Thoracic aorta (tissue), 2 donors: Measurements from ENCODE around the gene FCRL5. TPM values are rescaled to one million over a fixed set of nuclear protein-coding genes. Genes with fewer than 3 reads are reported as not detected.

Experiments used
- ATAC-seq: fragments of 150-250 bp; one replicate; pipeline ENCODE4 v1.8.0; 2017; ENCODE audit warnings: low read depth; ENCODE audit not compliant: insufficient number of reproducible peaks, low FRiP score
- DNase-seq: peaks from one replicate; pipeline ENCODE4 v3.0.0-alpha.2; 2020; ENCODE audit warnings: low spot score
- H3K27ac ChIP-seq, 2 donors: fragments of 200-600 bp; sonication (generic); 1 replicate in 1 of 2; 2 replicates in 1 of 2; pipeline ENCODE4 v1.5.1; 2016; ENCODE audit warnings: mild to moderate bottlenecking in 2 of 2, moderate library complexity in 2 of 2
- H3K27me3 ChIP-seq: fragments of 200-600 bp; sonication (generic); replicated peaks from 2 replicates; pipeline ENCODE4 v1.6.0; 2016; ENCODE audit warnings: mild to moderate bottlenecking; ENCODE audit not compliant: insufficient read depth
- H3K36me3 ChIP-seq: fragments of 200-600 bp; sonication (generic); one replicate; pipeline ENCODE4 v1.5.1; 2016
- H3K4me1 ChIP-seq, 2 donors: fragments of 200-600 bp; sonication (generic); 1 replicate in 1 of 2; 2 replicates in 1 of 2; pipeline versions ENCODE4 v1.5.1 to v1.6.0; 2016; ENCODE audit warnings: low read depth in 2 of 2, mild to moderate bottlenecking in 1 of 2; ENCODE audit not compliant: control insufficient read depth in 1 of 2
- H3K4me3 ChIP-seq: fragments of 200-600 bp; sonication (generic); 2 replicates; pipeline ENCODE4 v1.5.1; 2016; ENCODE audit warnings: mild to moderate bottlenecking
- H3K9me3 ChIP-seq: fragments of 200-600 bp; sonication (generic); 2 replicates; pipeline ENCODE4 v1.5.1; 2016
- total RNA-seq, 2 donors: library from RNA; depleted of rRNA; stranded (reverse); fragments of >200 nt; gene quantifications; one replicate each; pipeline versions ENCODE4 v1.1.0 to v1.2.3, GENCODE V29; 2016
- TF ChIP-seq, protein P1 (sequence below): fragments of 200-600 bp; sonication (generic); IDR thresholded peaks from one replicate; pipeline ENCODE4 v1.5.1; 2019; ENCODE audit warnings: antibody characterized with exemption

The FCRL5 gene
- total RNA-seq, 2 donors from 2014 or later = 0.21 to 0.54 TPM

DNA sequence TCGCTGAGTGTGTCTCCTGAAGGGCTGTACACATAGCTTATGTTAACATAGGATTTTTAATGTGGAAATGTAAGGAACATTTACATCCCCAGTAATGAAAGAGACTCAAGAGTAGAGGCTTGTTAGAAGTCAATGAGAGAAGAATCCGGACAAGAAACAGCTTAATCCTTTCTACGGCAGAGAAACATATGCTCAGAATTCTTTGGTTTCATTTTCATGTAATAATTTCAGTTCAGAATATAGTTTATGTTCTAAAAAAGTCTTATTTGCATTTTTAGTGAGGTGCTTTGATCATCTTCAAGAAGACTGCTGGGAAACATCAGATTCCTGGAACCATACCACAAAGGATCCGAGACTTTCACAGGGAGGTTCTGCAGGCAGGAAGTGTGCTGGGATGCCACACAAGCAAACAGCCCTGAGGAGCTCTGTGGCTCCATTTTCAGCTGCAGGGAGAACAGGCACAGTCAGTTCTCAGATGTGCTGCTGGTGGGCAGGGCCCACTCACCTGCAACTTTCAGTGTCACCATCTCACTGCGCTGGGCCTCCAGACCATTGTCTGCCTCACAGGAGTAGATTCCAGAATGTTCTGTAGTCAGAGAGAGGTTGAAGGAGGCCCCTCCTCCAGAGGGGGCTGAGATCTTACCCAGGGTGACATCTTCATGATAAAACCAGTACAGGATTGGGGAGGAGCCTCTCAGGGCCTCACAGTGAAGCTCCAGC is 28.4 kb downstream of the FCRL5 start:
- DNase-seq (no peak), ATAC-seq (no peak)
- Histone ChIP-seq H3K9me3 (no peaks in the 10 kb centered on the region), H3K4me1 (no peaks in the 10 kb centered on the region), H3K36me3 (no peaks in the 10 kb centered on the region), H3K27me3 (no peaks in the 10 kb centered on the region), H3K27ac (no peak overlapping the region), H3K4me3 (no peak overlapping the region)
- TF ChIP-seq, protein P1, sequence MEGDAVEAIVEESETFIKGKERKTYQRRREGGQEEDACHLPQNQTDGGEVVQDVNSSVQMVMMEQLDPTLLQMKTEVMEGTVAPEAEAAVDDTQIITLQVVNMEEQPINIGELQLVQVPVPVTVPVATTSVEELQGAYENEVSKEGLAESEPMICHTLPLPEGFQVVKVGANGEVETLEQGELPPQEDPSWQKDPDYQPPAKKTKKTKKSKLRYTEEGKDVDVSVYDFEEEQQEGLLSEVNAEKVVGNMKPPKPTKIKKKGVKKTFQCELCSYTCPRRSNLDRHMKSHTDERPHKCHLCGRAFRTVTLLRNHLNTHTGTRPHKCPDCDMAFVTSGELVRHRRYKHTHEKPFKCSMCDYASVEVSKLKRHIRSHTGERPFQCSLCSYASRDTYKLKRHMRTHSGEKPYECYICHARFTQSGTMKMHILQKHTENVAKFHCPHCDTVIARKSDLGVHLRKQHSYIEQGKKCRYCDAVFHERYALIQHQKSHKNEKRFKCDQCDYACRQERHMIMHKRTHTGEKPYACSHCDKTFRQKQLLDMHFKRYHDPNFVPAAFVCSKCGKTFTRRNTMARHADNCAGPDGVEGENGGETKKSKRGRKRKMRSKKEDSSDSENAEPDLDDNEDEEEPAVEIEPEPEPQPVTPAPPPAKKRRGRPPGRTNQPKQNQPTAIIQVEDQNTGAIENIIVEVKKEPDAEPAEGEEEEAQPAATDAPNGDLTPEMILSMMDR = no peak

DNA sequence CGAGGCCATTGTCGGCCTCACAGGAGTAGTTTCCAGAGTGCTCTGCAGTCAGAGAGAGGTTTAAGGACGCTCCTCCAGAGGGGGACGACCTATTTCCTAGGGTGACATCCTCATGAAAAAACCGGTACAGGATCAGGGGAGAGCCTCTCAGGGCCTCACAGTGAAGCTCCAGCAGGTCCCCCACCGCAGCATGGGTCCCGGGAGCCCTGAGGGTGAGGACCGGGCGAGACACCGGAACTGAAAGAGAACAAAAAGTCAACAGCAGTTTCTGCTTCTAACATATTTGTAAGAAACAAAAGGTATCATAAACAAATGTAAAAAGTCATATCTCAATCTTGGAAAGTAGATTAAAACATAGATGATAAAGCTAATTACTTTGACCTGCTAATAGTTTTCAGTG is 31.3 kb downstream of the FCRL5 start:
- H3K4me1 ChIP-seq = no peaks in the 10 kb centered on the region
- no peak overlapping the region for H3K4me3 ChIP-seq
- TF ChIP-seq, protein P1 = no peak
- no peak overlapping the region for H3K27ac ChIP-seq
- no peaks in the 10 kb centered on the region for H3K36me3 ChIP-seq
- ATAC-seq (no peak), DNase-seq (no peak)
- H3K27me3 ChIP-seq = no peaks in the 10 kb centered on the region
- H3K9me3 ChIP-seq = no peaks in the 10 kb centered on the region

DNA sequence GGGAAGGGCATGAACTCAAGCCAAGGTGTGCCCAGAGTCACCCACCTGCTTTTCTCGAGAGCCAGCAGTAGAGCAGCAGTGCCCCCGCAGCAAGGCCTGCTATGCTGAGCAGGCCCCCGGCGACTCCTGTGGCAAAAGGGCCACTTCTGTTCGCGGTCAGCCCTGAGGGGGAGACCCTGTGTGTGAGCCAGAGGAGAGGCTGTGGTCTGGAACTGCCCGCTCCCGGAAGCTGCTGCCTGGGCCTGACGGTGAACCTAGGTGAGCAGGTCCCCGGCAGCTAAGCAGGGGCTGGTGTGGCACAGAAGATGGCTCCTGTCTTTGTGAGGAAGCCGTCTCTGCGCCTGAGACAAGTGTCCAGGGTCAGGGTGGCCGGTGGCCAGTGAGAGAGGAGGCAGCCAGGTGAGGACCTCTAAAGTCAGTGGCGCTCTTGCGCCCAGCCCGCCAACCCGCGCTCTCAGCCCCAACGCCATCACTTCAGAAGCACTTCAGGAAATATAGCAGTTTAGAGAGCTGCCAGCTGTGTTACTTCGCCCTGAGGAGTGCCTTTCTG is 31.9 kb downstream of the FCRL5 start:
- DNase-seq (no peak), ATAC-seq (no peak)

DNA sequence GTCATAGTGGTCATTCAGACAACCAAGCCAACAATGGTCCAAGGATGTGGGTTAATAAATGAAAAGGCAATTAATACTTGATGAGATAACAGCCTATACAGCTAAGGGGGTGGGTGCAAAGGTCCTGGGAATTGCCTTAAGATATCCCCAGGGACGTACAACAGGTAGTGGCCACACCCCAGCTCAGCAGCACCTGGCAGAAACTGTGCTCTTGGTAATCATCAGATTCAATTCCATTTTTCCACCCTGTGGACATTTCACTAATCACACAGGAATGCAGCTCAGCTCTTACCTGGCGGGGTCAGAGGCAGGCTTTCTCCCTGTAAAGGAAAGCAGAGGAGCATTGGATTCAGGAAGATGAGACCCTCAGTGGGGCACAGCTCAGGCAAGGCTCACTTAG is 32.9 kb downstream of the FCRL5 start:
- DNase-seq (no peak), ATAC-seq (no peak)
- no peaks in the 10 kb centered on the region for H3K27me3 ChIP-seq
- no peaks in the 10 kb centered on the region for H3K36me3 ChIP-seq
- H3K4me3 ChIP-seq = no peak overlapping the region
- H3K4me1 ChIP-seq = no peaks in the 10 kb centered on the region
- H3K9me3 ChIP-seq = no peaks in the 10 kb centered on the region
- H3K27ac ChIP-seq = no peak overlapping the region
- TF ChIP-seq, protein P1 = no peak

More for the DNA sequence above, 31.9 kb downstream of the FCRL5 start:
- no peaks in the 10 kb centered on the region for H3K36me3 ChIP-seq
- no peaks in the 10 kb centered on the region for H3K27me3 ChIP-seq
- no peaks in the 10 kb centered on the region for H3K4me1 ChIP-seq
- no peak overlapping the region for H3K27ac ChIP-seq
- no peaks in the 10 kb centered on the region for H3K9me3 ChIP-seq
- TF ChIP-seq, protein P1 = no peak
- no peak overlapping the region for H3K4me3 ChIP-seq

DNA sequence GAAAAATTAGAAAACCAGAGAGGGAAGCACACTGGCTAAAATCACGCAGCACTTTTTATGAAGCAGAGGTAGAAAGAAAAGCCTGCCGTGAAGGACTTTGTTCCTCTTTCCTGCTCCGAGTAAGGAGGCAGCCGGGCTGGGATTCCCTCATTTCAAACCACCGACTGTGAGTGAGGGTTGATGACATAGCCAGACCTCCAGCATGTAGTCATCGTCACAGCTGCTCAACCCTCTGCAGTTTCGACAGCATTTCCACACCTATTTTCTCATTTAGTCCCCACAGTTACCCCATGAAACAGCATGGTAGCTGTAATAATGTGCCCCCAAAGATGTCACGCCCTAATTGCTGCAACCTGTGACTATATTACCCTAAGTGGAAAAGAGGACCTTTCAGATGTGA is 35.3 kb downstream of the FCRL5 start:
- DNase-seq (no peak), ATAC-seq (no peak)
- Histone ChIP-seq H3K36me3 (no peaks in the 10 kb centered on the region), H3K4me1 (no peaks in the 10 kb centered on the region), H3K27ac (no peak overlapping the region), H3K9me3 (no peaks in the 10 kb centered on the region), H3K27me3 (no peaks in the 10 kb centered on the region), H3K4me3 (no peak overlapping the region)
- TF ChIP-seq, protein P1 = no peak
